Left ventricle myocardium inferior (tissue), 1 donor: Measurements from ENCODE around the gene NACAD. TPM values are rescaled to one million over a fixed set of nuclear protein-coding genes. Genes with fewer than 3 reads are reported as not detected.

Experiments used
- DNase-seq: peaks from one replicate; pipeline ENCODE4 v3.0.0-alpha.2; 2020
- H3K27ac ChIP-seq: fragments of 200-600 bp; replicated peaks from 2 replicates; pipeline ENCODE4 v1.8.0; 2021
- H3K27me3 ChIP-seq: fragments of 200-600 bp; 2 replicates; pipeline ENCODE4 v1.8.0; 2021; ENCODE audit warnings: low read depth
- H3K36me3 ChIP-seq: fragments of 200-600 bp; 2 replicates; pipeline ENCODE4 v1.8.0; 2021
- H3K4me1 ChIP-seq: fragments of 200-600 bp; 2 replicates; pipeline ENCODE4 v1.8.0; 2021
- H3K4me3 ChIP-seq: fragments of 200-600 bp; 2 replicates; pipeline ENCODE4 v1.8.0; 2021; ENCODE audit warnings: mild to moderate bottlenecking, moderate library complexity
- H3K9me3 ChIP-seq: fragments of 200-600 bp; replicated peaks from 2 replicates; pipeline ENCODE4 v1.8.0; 2021
- CTCF ChIP-seq: fragments of 200-600 bp; IDR thresholded peaks from 2 replicates; pipeline ENCODE4 v1.8.0; 2021; ENCODE audit warnings: antibody characterized with exemption, mild to moderate bottlenecking, borderline replicate concordance
- intact Hi-C: fragments of 100-400 bp; cut with micrococcal nuclease; formaldehyde crosslinking; loops from one replicate; pipeline ENCODE4 v1.11.0; 2022
- total RNA-seq: library from RNA; stranded (reverse); fragmentation: NEBNext Ultra II Directional; extraction: Animal tissue kit (Norgen Biotek cat#: 25700); gene quantifications from one replicate; pipeline ENCODE4 v1.2.1, GENCODE V29; 2021
- donor health status: DM: no; HTN: yes; CAD: no; lungs with severe emphysema.

The NACAD gene
- total RNA-seq, 1 donor from 2014 or later: 3.8 TPM

- H3K36me3 ChIP-seq: peaks cover 96% of the 10 kb centered on the region
- peaks cover 52% of the 10 kb centered on the region for H3K4me1 ChIP-seq
- H3K9me3 ChIP-seq: no peaks in the 10 kb centered on the region
- H3K27ac ChIP-seq: no peak overlapping the region
- no peak for DNase-seq
- TF ChIP-seq CTCF: no peak
- no peaks in the 10 kb centered on the region for H3K27me3 ChIP-seq
- H3K4me3 ChIP-seq: no peak overlapping the region
- intact Hi-C loops: no loop called here
Observed at GRCh38 chr7:45102785-45103712, 14.3 kb upstream of the NACAD start.

- intact Hi-C loops: no loop called here
- TF ChIP-seq CTCF: no peak
- Histone ChIP-seq H3K9me3 (no peaks in the 10 kb centered on the region), H3K4me1 (peaks cover 39% of the 10 kb centered on the region), H3K4me3 (no peak overlapping the region), H3K36me3 (peaks cover 84% of the 10 kb centered on the region), H3K27me3 (no peaks in the 10 kb centered on the region), H3K27ac (no peak overlapping the region)
- DNase-seq: no peak
Observed at GRCh38 chr7:45101748-45102147, 13.0 kb upstream of the NACAD start.

GRCh38 chr7:45100761-45101480 lies 12.2 kb upstream of the NACAD start:
- no peak for TF ChIP-seq CTCF
- no peak overlapping the region for H3K27ac ChIP-seq
- intact Hi-C loops: no loop called here
- H3K4me1 ChIP-seq: peaks cover 30% of the 10 kb centered on the region
- H3K27me3 ChIP-seq: no peaks in the 10 kb centered on the region
- H3K36me3 ChIP-seq: peaks cover 76% of the 10 kb centered on the region
- no peak overlapping the region for H3K4me3 ChIP-seq
- no peak for DNase-seq
- H3K9me3 ChIP-seq: no peaks in the 10 kb centered on the region

- H3K4me1 ChIP-seq: peaks cover 22% of the 10 kb centered on the region
- DNase-seq: no peak
- peaks cover 68% of the 10 kb centered on the region for H3K36me3 ChIP-seq
- no peak overlapping the region for H3K27ac ChIP-seq
- no peak overlapping the region for H3K4me3 ChIP-seq
- H3K27me3 ChIP-seq: no peaks in the 10 kb centered on the region
- intact Hi-C loops: no loop called here
- TF ChIP-seq CTCF: no peak
- no peaks in the 10 kb centered on the region for H3K9me3 ChIP-seq
Observed at GRCh38 chr7:45099891-45100760, 11.4 kb upstream of the NACAD start.
